Activated T-cell treated with anti-CD3 and anti-CD28 coated beads for 48 hours (primary cell): ENCODE results near the gene ALX3.
A peak's percentile ranks its signal among the peaks of the same experiment; 100 is the strongest.

Experiments
- DNase-seq: peaks from one replicate; pipeline ENCODE4 v3.0.0-alpha.2; 2020; ENCODE audit warnings: low read depth

Gene ALX3

DNA sequence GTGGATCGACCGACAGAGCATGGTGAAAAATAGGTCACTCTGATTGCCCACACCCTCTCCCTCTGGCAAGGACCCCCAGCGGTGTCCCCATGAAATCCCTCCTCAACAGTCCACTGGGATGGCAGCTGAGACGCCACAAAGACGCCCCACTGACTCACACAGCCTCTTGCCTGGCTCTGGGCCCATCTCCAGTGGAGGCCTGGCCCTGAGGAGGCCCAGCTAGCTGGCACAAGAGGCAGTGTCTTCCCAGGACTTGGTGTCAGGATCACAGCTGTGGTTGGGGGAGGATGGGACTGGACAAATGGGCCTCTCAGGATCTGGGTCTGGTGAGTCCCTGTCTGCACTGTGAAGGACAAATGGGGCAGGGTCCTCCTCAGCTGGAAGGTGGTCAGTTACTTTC is 4.6 kb downstream of the ALX3 start:
- no peak for DNase-seq

- DNase-seq, result no peak
These were observed 5.7 kb downstream of the ALX3 start for GRCh38 chr1:110064576-110065337.

- DNase-seq, result no peak
These were observed 6.7 kb downstream of the ALX3 start for GRCh38 chr1:110063781-110064180.

DNA sequence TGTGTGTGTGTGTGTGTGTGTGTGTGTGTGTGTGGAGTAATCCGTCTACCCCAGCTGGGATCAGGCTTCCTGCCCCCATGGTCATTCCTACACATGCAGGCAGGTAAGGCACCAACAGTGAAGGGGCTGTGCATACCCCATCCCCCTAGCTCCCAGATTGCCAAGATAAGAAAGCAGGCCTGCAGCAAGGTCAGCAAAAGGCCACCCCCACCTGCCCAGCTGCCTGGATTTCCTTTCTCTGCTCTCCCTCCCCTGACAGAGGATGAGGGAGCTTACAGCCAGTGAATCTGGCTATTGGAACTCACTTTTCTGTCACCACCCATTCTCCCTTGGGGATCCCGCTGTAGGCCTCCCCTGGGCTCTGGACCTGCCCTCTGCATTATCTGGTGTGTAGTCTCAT is 7.9 kb downstream of the ALX3 start:
- no peak for DNase-seq

- no peak for DNase-seq
These were observed 9.1 kb downstream of the ALX3 start for GRCh38 chr1:110061341-110061740.

DNA sequence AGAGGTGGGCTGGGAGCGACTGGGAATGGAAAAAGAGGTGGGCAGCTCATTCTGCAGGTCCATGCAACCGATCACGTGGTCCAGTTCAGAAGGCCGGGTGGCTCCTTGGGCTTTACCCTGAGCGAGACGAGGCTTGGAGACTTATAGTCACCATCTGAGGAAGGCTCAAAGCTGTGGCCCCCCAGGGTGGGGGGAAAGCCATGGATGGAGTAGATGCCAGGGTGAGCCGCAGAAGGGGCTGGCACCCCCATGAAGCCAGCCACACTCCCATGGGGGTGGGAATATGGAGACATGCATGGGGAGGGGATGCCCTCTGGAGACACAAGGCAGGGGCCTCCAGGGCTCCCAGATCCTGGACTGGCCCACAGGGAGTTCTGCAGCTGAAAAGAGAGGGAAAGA is 9.8 kb downstream of the ALX3 start:
- no peak for DNase-seq

- DNase-seq, result peak; percentile 72
These were observed 10.3 kb downstream of the ALX3 start for GRCh38 chr1:110060034-110060661.

DNA sequence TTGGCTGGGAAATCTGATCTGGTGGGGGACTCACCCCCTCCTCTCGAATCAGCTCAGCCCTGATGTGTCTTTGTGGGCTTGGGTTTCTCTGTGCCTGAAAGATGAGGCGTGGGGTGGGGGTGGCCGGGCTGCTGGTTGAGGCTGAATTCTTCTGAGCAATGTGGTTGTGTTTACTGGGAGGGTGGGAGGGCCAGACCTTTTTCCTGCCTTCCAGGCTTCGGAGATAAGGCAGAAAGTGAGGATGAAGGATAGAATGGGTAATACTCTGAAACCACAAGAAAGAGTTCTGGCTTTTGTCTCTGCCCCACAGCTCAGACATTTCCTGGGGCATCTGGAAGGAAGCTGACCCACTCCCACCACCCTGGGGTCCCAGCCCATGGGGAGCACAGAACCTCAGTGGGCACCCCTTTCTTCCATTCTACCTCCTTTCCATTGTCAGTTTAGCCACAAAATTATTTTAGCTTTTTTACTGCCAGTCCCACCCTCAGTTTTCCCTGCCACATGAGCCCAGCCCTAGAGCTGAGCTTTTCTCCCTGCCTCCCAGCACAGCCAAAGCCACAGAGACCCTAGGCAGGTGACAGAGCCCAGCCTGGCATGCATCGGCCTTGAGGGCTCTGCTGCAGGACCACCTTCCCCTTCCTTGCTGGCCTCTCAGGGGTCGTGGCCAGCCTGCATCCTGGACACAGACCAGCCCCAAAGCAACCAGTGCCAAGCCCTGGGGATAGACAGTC is 11.2 kb downstream of the ALX3 start:
- DNase-seq, result no peak

DNA sequence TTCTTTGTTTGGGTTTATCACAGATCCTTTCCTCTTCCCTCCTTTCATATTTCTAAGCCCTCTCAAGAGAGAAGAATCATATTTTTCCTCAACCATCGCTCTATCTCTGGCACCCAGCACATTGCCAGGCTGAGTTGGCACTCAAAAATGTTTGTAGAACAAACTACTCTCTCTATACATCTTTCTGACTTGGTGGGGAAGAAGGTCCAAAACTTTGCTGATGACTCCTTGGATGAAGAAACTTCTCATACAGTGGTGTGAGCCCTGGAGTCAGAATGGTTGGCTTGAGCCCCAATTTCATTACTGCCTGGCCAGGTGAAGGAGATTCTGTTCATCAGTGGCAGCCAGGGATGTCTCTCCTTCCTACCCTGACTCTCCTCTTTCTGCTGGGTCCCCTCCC is 11.9 kb downstream of the ALX3 start:
- no peak for DNase-seq

DNA sequence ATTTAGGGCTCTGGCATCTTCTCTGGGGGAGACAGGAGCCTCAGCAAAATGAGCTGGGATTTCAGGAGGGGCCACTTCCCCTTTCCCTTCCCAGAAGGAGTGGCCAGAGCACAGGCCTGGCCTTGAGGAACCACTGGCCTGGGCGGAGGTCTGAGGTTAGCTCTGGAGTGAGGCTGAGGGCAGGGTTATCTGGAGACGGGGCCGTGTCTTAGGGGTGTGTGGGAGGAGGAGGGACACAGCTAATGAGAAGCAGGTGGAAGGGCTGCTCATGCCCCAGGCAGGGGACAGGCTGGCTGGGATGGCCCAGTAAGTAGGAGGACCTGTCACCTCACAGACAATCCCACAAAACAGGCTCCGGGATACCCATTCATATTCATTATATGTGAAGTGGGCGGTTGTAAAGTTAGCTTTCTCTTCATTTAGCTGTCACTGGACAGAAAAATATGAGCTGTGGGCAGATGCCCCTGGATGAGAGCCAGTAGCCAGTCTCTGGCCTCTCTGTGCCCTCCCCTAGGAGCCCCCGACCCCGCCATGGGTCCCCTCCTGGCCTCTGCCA is 12.4 kb downstream of the ALX3 start:
- no peak for DNase-seq

- DNase-seq, result no peak
These were observed 13.7 kb downstream of the ALX3 start for GRCh38 chr1:110056776-110057175.

DNA sequence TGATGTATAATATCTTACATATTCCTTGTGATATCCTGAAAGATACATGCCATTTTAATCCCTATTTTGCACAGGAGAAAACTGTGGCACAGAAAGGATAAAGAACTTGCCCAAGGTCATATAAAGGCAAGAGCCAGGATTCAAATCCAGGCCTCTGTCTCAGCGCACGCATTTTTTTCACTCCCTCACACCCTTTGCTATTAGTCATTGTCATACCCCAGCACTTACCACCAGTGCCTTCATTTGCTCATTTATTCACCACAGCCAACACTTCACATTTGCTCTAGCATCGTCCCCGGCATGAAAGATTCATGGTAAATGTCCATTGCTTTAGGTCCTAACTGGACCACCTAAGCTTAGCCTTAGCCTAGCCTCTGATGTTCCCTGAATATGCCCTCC is 14.2 kb downstream of the ALX3 start:
- no peak for DNase-seq

- DNase-seq, result no peak
These were observed 14.8 kb downstream of the ALX3 start for GRCh38 chr1:110055493-110056284.

DNA sequence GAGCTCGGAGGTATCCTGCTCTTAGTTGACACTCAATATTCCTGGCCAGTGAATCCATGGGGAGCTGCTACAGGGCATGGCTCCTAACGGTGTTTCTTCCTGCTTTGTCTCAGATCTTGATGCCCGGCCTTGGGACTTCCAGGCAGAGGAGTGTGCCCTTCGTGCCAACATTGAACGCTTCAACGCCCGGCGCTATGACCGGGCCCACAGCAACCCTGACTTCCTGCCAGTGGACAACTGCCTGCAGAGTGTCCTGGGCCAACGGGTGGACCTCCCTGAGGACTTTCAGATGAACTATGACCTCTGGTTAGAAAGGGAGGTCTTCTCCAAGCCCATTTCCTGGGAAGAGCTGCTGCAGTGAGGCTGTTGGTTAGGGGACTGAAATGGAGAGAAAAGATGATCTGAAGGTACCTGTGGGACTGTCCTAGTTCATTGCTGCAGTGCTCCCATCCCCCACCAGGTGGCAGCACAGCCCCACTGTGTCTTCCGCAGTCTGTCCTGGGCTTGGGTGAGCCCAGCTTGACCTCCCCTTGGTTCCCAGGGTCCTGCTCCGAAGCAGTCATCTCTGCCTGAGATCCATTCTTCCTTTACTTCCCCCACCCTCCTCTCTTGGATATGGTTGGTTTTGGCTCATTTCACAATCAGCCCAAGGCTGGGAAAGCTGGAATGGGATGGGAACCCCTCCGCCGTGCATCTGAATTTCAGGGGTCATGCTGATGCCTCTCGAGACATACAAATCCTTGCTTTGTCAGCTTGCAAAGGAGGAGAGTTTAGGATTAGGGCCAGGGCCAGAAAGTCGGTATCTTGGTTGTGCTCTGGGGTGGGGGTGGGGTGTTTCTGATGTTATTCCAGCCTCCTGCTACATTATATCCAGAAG is 16.7 kb downstream of the ALX3 start:
- DNase-seq, result peak; percentile 65

DNA sequence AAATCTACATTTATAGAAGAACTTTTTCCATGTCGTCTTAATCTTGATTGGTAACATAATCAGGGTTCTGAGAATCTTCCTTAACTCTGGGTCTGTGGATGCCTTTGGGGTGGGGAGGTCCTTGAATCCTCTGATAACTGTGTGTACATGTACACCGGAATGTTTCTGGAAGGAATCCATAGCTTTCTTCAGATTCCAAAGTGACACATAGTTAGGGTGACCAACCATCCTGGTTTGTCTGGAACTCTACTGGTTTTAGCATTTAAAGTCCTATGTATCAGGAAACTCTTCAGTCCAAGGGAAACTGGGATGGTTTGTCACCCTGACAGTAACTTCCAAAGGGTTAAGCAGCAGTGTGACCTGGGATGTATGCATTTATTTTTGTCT is 19.2 kb downstream of the ALX3 start:
- DNase-seq, result no peak

- no peak for DNase-seq
These were observed 19.7 kb downstream of the ALX3 start for GRCh38 chr1:110050602-110051261.

DNA sequence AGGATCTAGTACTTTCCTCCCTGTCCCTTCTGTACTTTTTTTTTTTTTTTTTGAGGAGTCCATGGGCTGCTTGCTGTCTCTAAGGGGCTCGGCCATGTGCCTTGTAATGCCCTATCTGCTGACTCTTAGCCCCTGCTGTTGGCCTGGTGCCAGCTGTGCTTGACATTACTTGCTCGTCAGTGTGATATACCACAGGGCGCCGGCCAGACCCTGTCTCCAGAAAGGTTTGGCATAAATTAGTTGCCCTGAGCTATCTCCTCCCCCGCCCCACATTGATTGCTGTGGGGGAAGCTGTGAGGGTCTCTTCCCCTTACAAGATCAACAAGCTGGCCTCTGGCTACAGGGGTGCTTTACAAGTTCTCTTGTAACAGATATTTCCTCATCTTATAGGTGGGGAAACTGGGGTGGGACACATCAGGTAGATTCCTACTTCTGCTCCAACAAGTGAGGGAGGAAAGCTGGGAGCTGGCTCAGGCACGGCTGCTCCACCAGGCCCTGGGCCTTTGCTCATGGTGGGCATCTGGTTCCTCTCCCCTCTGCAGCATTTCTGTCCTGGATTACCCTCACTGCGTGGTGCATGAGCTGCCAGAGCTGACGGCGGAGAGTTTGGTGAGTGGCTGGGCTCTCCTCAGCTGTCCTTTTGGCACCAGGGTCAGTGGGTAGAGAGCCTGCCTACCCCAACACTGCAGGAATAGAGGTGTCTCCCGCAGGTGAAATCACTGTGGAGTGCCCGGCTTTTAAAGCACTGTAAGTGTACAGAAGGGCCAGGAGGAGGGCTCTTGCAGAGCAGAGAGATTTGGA is 20.5 kb downstream of the ALX3 start:
- DNase-seq, result no peak

GRCh38 chr1:110048923-110049601 is 21.4 kb downstream of the ALX3 start:
- DNase-seq, result no peak

GRCh38 chr1:110048240-110048639 is 22.2 kb downstream of the ALX3 start:
- DNase-seq, result no peak
